Measurements from ENCODE around the gene SCUBE1.

Gene SCUBE1

DNA sequence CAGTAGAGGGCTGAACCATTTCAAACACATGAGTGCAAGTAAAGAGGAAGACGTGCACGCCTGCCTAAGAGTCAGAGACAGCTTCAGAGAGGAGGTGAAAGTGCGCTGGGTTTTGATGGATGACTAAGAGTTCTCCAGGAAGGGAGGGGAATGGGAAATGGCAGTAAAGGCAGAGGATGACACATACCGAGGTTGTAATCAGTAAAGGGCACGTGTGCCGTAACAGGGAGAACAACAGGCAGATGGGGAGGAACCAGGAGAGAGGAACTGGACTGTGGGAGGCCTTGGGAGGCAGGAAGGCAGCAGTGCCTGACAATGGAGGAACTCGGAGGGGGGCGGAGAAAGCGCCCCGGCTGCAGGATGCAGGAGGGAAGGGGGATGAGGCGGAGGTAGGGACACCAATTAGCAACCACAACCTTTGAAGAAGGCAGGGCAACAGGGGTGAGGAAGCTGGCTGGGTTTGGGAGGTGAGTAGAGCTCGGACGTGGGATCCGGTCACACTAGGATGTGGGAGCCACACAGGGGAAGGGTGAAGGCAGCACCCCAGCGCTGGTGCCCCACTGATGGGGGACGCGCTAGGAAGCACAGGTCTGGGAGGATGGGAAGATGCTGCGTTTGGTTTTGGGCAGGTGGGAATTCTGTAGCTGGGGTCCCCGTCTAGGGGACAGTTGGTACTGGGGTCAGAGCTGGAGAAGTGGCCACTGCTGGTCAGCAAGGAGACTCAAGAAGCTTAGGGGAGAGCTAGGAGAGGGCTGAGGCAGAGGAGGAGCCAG lies 67.4 kb downstream of the SCUBE1 start:
- no peak for FAIRE-seq

DNA sequence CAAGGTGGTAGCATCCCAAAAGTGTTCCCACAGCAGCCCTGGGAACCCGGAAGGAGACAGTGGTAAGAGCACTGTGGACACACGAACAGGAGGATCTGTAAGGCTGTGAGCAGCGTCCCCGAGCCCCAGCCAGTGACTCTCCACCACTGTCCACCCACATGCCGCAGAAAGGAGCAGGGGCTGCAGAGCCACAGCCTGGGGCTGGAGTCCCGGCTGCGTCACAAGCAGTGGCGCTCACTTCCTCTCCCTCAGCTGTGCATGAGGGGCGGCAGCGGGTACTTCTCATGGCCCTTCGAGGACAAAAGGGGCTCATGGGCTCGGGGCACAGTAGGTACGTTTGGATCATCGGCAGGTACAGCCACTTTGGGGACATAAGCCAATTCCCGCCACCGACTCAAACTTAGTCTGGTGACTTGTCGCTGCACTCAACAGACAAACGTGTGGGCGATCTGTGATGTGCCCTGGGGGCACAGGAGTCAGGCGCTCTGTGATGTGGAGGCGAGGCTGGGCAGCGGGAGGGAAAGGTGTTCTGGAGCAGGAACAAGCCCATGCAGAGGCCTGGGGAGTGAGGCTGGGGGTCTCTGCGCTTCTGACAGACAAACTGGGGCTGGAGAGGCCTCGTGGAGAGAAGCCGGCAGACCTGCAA lies 68.5 kb downstream of the SCUBE1 start:
- no peak for FAIRE-seq

DNA sequence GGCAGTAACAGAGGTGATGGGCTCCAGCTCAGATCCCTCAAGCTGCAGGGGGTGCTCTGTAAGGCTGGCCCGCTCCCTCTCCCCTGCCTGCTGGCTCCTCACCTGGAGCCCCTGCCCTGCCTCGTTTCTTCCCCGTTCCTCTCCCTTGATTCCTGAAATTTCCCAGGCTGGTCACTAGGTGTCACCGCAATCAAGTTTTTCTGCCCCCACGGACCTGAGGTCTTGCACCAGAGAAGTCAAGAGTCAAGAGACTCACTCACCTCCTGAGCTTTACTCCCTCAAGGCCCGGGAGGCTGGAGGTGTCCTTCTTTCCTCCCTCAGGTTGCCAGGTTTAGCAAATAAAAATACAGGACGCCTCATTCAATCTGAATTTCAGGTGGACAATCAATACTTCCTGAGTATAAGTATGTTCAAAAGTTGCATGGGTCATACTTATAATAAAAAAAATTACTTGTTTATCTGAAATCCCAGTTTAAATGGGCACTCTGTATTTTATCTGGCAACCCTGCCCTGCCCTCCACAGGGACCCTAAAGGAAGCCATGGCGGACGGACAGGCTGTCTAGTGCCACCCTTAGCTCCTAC lies 69.2 kb downstream of the SCUBE1 start:
- peak; percentile 13 for FAIRE-seq

DNA sequence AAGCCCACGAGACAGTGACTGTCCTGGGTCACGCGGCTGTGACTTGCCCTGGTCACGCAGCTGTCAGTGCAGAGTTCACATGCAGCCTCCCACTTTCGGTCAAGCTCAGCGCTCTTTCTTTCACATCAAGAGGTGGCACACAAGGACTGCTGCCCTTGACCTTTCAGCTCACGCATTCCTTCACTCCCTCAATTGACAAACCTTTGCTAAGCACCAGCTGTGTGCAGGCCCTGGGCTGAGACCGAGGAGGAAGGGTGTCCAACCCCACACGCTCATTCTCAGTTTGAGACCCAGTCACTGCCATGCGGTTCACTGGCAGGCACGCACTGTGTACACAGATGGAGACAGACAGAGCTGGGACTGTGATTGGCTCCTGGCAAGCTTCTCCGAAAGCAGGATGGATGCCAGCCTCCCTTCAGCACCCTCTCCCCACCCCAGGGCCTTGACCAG lies 70.3 kb downstream of the SCUBE1 start:
- FAIRE-seq = no peak

DNA sequence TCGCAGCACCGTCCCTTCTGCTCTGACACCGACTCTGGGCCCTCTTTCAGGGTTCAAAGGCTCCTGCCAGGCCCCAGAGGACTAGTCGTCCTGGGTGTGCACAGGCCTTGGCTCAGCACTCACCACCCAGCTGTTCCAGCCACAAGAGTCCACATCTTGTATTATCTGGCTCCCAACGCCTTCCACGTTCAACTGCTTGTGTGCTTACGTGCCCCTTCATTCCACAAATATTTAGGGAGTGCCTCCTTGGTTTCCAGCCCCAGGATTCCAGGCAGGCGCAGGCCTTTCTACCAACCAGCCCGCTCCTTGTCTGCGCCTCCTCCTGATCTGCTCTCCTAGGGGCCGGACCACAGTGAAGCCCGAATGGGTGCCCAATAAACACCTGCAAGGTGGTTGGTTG lies 70.9 kb downstream of the SCUBE1 start:
- no peak for FAIRE-seq

DNA sequence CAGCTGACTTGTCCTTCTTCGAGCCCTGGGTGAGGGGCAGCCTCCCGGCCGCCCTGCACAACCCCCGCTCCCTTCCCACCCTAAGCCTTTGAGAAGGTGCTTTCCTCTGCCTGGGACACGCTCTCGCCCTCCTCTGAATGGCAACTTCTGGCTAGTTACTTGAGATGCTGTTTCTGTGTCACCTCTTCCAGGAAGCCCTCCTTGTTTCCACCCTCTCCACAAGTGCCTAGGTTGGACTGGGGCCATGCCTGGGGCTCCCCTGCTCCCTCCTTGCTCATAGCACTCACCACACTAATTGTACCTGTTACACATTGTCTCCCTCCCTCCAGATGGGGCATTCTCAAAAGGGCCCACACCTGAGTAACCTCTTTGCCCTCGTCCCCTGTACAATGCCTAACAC lies 72.2 kb downstream of the SCUBE1 start:
- no peak for FAIRE-seq

DNA sequence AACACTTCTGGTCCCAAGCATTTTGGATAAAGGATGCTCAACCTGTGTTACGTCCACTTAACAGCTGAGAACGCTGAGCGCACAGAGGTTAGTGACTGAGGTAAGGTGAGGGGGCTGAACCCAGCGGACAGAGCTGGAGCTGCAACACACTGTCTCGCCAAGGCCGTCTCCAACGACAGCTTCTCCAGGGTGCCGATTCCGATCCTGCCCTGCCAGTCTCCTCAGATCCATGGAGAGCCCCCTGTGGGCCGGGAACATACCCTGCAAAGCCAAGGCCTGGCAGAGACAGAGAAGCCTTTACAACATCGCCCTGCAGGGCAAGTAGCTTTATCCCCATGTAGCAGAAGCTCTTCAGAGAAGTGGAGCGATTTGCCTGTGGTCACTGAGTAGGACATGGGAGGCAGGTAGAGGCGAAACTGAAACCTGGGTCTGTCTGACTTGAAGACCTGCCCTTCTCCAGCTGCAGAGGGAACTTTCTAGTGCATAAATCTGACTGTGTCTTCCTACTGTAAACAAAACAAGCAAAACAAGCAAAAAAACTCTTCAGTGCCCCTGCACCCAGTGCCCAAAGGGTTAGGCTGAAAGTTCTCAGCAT lies 72.8 kb downstream of the SCUBE1 start:
- FAIRE-seq = no peak

DNA sequence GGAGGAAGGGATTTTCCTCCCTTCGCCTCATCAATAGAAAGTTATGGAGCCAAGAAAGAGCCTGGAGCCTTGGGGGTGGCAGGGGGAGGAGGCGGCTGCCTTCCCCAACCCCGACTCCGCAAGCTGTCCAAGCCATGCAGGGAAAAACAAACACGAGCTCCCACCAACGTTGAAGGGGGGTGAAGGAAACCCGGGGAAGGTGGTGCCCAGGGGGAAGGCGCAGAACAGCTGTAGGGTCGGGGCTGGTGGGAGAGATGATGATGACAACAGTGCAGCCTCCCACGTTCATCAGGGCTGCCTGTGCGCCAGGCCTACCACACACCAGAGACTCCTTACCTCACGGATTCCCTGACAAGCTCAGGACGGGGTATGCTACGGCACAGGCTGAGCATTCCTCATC lies 73.5 kb downstream of the SCUBE1 start:
- no peak for FAIRE-seq

DNA sequence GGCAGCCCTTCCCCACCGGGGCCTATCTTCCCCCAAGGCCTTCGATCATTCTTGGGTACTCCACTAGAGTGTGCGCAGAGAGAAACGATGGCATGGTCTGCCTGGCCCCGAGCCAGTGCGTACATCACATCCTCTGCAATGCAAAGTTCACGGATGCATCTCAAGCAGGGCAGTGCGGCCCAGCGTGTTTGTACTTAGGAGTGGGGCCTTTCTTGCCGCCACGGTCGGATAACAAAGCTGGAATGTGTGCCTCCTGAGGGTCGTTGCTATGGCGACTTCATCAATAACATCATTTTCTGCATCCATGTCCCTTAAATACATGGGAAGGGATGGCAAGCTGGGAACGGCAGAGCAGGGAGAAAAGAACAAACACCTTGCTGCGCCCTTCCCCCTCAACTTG lies 73.9 kb downstream of the SCUBE1 start:
- FAIRE-seq = no peak

DNA sequence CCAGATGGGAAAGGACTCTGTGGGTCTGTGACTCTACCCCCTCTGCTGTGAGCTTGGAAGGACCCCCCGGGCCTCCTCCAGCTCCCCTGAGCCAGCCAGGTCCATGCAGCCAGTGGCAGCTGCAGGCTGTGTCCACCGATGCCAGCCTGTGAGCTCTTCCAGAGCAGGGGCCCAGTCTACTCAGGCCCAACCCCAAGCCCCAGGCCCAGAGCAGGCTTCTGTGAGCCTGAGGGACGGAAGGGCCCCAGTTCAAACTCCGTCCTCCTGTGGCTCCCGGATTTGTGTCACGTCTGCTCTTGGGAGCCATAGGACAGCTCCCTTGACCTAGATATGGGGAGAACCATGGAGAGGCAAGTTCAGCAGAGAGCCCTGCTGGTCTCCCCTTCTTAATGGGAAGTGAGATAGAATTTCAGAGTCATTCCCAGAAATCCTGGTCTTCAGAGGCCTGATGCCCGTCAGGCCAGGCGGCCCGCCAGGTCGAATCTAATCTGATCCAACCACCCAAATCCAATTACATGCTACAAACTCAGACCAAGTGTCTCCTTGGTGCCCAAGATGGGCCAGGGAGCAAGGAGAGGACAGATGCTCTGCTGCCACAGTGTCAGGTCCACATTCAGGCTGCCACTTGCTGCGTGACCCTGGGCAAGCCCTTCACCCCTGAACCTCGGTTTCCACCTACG lies 75.1 kb downstream of the SCUBE1 start:
- FAIRE-seq = no peak

DNA sequence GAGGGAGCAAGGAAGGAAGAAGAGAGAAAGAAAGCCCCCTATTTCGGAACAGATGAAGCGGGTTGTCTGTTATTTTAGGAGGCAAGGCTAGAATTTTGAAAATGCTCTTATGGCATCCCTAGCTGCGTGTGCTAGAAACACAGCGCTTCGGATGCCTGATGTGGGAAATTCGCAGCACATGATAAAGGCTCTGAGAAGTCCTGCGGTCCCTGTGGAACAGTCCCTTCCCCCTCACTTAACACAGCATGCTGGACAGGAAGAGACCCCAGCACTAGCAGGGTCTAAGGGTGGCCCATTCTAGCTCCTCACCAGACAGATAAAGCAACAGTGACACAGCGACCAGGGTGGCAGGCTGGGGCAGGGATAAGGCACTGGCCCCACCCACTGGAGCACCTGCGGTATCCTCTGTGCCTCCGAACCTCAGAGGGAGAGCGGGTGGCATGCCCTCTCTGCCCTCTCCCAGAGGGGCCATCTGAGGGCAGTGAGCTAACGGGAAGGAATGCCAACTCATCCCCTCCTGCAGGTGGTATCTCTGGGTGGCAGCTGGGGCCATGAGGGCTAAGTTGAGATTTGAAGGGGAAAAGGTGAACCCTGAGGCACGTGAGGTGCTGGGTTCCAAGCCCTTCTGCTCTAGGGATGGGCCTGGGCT lies 75.7 kb downstream of the SCUBE1 start:
- FAIRE-seq = no peak

DNA sequence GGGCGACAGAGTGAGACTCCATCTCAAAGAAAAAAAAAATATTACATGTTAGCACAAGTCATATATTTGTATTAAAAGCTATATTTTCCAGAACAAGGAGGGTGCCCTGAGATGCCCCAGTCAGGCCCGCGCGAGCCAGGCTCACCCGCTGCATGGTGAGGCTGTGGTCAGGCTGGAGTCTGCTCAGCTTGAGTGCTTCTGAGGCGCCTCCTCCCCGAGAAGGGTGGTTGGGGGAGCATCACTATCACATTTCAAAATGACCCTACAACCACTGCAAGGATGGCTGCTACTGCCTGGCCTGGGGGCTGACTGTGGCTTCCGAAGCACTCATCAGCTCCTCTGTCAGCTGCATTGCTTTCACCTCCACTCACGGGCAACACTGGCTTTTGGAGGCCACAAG lies 77.1 kb downstream of the SCUBE1 start:
- FAIRE-seq = no peak

DNA sequence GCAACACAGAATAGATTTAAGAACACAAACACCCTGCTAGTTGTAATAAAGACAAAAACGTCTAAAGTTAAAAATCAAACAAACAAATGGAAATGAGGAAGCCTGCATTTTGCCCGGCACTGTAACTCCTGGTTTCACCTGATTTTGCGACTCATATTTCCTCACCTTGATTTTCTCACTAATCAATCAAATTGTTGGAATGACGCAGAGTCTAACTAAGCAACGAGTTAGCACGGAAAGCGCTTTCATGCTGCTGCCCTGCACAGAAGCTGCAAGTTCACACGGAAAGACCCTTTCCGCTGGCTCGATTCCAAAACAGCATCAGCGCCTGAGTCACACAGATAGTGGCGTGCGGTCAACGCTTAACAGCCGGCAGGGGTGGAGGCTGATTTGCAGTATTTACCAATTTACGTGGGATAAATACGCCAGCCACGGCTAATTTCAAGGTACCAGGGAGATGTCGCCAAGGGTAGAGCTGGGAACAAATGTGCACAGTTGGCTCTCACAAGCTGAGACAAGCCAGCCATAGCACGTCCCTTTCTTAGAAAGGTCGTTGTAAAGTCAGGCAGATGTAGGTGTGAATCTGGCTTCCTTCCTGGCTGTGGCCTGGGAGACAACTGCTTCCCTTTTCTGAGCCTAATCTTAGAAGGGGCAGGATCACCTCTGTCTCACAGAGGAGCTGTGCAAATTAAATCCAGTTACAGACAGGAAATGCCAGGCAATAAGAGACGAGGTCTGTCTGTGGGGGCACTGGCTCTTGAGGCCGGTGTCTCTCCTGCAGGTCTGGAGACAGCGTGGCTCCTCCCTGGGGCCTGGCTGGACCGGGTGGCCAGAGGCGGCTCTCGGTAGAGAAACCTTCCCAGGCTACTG lies 79.3 kb downstream of the SCUBE1 start:
- FAIRE-seq = peak; percentile 90

DNA sequence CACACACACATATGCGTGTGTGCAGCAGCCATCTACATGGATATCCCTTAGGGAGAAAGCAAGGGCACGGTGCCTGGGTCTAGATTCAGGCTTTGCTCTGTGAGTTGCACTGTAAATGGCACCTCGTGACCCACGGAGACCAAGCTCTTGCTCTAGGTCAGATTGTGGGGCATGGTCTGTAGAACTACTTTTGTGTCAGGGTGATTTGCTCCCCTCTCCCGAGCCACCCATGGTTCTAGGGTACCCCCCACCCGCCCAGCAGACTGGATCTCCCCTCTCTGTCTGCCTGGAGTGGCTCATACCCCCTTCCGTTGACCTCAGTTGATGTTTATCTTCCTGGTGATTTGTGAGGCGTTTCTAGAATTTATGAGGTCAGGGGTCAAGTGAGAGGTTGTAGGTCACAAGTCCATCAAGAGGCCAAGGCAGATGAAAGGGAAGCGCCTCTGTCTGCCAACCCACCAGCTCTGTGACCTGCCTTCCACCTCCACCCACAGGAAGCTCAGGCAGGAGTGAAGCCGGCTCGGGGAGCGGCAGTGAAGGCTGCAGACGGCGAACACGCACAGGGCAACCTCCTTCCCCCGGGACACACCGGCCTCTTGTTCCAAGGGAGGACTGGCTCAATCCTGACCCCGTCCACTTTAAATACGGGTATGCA lies 80.1 kb downstream of the SCUBE1 start:
- FAIRE-seq = no peak

DNA sequence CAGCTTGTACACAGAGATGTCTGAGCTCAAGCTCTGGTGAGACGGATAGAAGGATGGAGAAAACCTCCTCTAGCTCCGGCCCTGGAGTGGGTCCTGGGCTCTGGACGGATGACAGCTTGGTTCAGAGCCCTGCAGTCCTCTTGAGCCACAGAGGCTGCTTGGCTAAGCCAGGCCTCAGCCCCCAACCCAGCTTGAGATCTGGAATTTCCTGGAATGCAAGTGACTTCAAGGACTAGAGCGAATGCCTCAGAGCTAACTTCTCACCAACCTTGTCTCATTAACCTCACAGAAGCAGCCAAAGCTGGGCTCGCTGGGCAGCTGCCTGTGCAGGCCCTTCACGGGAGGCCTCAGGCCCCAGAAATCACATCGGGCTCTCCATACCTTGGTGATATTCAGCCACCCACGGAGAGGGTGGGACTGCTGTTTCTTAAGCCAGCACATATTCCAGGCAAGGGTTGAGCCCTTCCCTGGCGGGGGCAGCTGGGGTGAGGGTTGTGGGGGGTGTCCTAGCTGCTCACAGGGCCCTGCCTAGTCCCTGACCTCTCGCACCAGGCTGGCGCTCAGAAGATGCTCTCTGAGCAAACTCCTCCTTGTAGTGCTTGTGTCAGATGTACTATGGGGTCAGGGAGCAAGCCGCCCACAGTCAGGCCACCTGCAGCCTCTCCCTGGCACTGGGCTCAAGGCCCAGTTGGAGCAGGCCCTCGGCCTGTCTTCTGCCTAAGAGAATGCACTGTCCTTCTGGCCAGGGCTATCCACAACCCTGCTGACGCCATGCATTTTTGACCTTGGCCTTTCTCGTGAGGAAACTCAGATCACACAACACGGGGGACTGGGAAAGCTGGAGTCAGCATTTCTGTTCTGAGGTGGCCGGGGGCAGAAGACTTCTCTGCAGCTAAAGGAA lies 82.6 kb downstream of the SCUBE1 start:
- no peak for FAIRE-seq

DNA sequence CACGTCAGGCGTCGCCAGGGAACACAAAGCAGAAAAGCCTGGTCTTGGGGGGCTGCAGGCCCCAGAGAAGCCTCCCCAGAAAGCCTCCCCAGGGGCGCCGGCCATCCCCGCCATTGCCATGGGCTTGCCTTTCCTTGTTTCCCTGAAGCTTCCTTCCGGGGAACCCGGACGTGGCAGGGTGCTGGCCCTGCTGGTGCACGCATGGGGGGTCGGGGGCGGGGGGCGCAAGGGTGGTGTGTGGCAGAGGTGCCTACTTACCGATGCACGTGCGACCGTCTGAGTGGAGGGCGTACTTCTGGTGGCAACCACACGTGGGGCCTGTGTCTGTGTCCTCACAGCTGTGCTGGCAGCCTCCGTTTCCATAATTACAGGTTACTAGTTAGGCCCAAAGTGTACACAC lies 85.2 kb downstream of the SCUBE1 start:
- FAIRE-seq = no peak

DNA sequence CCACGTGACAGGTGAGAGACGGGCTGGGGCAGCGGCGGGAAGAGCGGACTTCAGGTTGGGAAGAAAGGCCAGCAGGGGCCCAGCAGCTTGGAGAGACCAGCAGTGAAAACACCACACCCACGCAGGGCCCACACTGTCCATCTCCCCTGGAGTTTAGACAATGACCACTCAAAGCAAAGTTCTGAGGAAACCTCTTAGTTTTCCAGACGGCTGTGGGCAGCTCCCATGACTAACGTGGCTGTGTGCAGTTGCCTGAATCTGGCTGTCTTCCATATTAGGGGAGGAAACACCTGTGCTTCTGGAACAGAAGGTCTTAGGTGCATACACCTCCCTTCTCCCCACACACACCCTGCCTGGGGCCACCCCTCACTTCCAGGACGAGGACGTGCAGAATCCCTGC lies 85.6 kb downstream of the SCUBE1 start:
- no peak for FAIRE-seq

DNA sequence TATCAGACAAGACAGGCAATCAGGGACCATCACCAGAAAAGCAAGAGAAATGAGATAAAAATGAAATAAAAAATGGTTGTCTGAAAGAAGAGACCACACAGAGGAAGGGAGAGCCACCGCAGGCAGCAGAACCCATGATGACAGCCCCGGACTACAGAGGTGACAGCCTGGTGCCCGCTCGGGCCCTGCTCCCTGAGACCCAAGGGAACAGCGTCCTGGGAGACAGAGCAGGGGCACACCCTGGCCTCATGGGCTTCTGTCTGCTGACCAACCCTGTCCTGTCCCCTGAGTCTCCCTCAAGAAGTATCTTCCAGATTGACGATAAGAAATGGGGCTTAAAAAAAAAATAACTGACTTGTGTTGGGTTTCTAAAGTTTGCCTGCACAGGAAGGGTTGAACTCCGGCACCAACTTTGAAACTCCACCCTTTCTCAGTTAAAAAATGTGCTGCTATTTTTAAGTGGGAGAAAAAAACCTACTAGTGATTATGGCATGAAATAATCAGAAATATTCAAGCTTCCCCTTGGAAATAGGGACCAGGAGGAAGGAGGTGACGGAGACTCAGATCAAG lies 86.1 kb downstream of the SCUBE1 start:
- FAIRE-seq = no peak

DNA sequence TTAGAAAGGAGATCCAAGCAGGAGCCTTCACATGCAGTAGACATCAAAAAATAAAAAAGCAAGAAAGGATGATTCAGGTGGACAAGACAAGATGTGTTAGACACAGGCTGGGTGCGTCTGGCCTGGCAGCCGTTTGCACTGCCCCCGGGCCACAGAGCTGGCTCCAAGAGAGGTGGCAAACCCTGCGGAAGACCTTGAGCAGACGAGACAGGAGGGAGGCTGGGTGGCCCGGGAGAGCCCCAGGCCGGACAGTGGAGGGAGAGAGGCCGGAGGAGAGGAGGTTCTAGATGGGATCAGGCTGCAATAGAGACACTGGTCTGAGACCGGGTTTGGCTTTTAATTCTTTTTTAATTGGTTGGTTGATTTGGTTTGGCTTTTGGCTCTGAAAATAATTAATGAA lies 86.6 kb downstream of the SCUBE1 start:
- FAIRE-seq = no peak

DNA sequence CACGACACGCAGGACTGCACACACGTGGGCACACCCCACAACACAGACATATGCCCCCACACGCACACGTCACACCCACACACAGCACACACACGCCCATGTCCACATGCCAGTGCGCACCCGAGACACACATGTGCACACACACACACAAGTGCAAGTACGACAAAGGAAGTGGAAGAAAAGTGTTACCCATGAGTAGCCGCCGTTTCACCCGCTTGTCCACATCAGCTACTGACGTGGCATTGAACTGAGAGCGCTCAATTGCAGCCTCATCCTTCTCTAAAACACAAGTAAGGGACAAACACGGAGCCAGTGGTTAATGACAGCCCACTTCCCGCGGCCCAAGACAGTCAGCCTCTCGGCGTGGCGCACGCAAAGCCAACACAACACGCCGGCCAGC lies 87.9 kb downstream of the SCUBE1 start:
- FAIRE-seq = no peak

Data from islet of Langerhans (tissue), 1 donor.